ENCODE data around the gene VPS37C. TPM values are rescaled to one million over a fixed set of nuclear protein-coding genes. Genes with fewer than 3 reads are reported as not detected.

The VPS37C gene
- total RNA-seq, 1 donor: 13.5 TPM

DNA sequence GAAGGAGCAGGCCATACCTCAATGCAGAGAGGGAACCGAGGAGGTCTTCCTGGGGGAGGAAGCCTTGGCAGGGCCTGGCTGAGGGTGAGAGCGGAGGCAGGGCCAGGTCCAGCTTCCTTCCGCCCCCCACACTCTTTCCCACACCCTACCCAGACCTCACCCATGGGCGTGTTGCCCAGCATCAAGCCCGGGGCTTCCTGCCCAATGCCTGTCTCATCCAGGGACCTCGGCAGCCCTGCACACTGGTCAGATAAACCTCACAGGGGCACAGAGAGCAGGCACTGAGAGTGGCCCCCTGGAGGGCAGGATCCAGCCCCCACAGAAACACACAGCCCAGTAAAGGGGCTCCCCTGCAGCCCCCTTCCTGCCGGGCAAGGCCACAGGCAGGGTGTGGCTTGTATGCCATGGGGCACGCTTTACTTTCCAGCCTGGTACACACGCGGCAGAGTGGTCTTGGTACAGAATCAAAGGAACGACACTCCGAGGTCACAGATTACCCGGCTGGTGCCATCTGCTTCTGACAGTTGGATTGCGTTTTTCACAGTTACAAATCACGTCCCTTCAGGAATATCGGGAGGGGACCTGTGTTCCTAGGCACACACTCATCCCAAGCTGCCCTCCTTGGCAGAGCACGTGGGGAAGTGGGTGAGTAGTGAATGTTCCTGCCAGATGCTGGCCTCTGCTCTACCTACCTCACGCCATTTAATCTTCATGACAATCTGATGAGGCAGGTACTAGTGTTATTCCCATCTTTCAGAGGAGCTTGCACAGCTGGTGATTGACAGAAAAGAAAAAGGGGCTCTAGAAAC lies 79.0 kb downstream of the VPS37C start:
- TF ChIP-seq, protein P1, sequence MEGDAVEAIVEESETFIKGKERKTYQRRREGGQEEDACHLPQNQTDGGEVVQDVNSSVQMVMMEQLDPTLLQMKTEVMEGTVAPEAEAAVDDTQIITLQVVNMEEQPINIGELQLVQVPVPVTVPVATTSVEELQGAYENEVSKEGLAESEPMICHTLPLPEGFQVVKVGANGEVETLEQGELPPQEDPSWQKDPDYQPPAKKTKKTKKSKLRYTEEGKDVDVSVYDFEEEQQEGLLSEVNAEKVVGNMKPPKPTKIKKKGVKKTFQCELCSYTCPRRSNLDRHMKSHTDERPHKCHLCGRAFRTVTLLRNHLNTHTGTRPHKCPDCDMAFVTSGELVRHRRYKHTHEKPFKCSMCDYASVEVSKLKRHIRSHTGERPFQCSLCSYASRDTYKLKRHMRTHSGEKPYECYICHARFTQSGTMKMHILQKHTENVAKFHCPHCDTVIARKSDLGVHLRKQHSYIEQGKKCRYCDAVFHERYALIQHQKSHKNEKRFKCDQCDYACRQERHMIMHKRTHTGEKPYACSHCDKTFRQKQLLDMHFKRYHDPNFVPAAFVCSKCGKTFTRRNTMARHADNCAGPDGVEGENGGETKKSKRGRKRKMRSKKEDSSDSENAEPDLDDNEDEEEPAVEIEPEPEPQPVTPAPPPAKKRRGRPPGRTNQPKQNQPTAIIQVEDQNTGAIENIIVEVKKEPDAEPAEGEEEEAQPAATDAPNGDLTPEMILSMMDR (IDR thresholded peaks at IDR 0.05; ENCODE audit: insufficient read depth, low read length): no peak
- H3K4me3 ChIP-seq (ENCODE audit: low read depth, low read length): no peak overlapping the region
- DNase-seq (ENCODE audit: low read depth): no peak

DNA sequence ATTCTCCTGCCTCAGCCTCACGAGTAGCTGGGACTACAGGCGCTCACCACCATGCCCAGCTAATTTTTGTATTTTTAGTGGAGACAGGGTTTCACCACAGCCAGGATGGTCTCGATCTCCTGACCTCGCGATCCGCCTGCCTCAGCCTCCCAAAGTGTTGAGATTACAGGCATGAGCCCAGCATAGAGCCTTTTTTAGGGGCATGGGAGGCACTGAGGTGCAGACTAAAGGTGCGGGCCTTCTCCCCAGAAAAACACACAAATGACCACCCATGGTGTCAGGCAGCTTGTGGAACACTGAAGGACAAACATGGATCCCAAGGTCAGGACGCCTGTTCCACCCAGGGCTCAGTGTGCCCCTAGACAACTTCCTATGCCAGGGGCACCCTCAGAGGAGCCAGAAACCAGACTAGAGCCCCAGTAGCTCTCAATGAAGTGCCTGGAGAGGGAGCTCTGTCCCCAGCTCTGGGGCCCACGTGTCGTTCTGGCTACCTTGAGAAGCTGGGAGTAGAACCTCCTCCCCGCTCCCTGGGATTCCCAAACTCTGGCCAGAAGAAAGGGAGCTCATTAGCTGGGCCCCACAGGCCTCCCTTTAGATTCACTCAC lies 80.1 kb downstream of the VPS37C start:
- H3K4me3 ChIP-seq (ENCODE audit: low read depth, low read length): no peak overlapping the region
- TF ChIP-seq, protein P1 (IDR thresholded peaks at IDR 0.05; ENCODE audit: insufficient read depth, low read length): no peak
- no peak for DNase-seq (ENCODE audit: low read depth)

- no peak for DNase-seq (ENCODE audit: low read depth)
- TF ChIP-seq, protein P1 (IDR thresholded peaks at IDR 0.05; ENCODE audit: insufficient read depth, low read length): no peak
- no peak overlapping the region for H3K4me3 ChIP-seq (ENCODE audit: low read depth, low read length)
Measured at GRCh38 chr11:61080526-61080925, 80.7 kb downstream of the VPS37C start.

Other genes with a start within 250 kb of the VPS37C start
- gene TMEM109, start 247.3 kb downstream of the VPS37C start, total RNA-seq (ENCODE audit: low replicate concordance): 29.3 and 44.1 TPM in 2 replicates
- gene TMEM132A, start 237.0 kb downstream of the VPS37C start, total RNA-seq (ENCODE audit: low replicate concordance): 3.7 and 17.9 TPM in 2 replicates
- gene SLC15A3, start 209.2 kb downstream of the VPS37C start, total RNA-seq (ENCODE audit: low replicate concordance): 6.8 and 18.2 TPM in 2 replicates
- gene CD6, start 189.7 kb downstream of the VPS37C start, total RNA-seq (ENCODE audit: low replicate concordance): not detected in 2 replicates
- not detected in 2 replicates for gene CD5, start 58.9 kb downstream of the VPS37C start, total RNA-seq (ENCODE audit: low replicate concordance)
- 0.18 TPM in 1 of 2 replicates, not detected in the other for gene PGA3, start 42.1 kb upstream of the VPS37C start, total RNA-seq (ENCODE audit: low replicate concordance)
- not detected in 2 replicates for gene PGA4, start 60.9 kb upstream of the VPS37C start, total RNA-seq (ENCODE audit: low replicate concordance)
- gene PGA5, start 79.7 kb upstream of the VPS37C start, total RNA-seq (ENCODE audit: low replicate concordance): not detected in 2 replicates
- 7.4 and 13.9 TPM in 2 replicates for gene VWCE, start 133.9 kb upstream of the VPS37C start, total RNA-seq (ENCODE audit: low replicate concordance)
- gene DDB1, start 171.7 kb upstream of the VPS37C start, total RNA-seq (ENCODE audit: low replicate concordance): 290 and 382 TPM in 2 replicates
- gene TKFC, start 171.8 kb upstream of the VPS37C start, total RNA-seq (ENCODE audit: low replicate concordance): 17.6 and 22.6 TPM in 2 replicates
- 60.6 and 62.5 TPM in 2 replicates for gene CYB561A3, start 200.5 kb upstream of the VPS37C start, total RNA-seq (ENCODE audit: low replicate concordance)
- 13.7 and 38.5 TPM in 2 replicates for gene TMEM138, start 200.9 kb upstream of the VPS37C start, total RNA-seq (ENCODE audit: low replicate concordance)
- 12.2 and 19.9 TPM in 2 replicates for gene TMEM216, start 231.2 kb upstream of the VPS37C start, total RNA-seq (ENCODE audit: low replicate concordance)

All from fibroblast of the aortic adventitia (primary cell).